HG03378 (cell line): ENCODE results near the gene HCRTR1.

Experiments used
- ATAC-seq: cut with Tn5 transposase; IDR thresholded peaks from one replicate; pipeline ENCODE4 v1.9.1; 2021; ENCODE audit warnings: mild to moderate bottlenecking, moderate library complexity; ENCODE audit not compliant: unreplicated experiment

Gene HCRTR1

DNA sequence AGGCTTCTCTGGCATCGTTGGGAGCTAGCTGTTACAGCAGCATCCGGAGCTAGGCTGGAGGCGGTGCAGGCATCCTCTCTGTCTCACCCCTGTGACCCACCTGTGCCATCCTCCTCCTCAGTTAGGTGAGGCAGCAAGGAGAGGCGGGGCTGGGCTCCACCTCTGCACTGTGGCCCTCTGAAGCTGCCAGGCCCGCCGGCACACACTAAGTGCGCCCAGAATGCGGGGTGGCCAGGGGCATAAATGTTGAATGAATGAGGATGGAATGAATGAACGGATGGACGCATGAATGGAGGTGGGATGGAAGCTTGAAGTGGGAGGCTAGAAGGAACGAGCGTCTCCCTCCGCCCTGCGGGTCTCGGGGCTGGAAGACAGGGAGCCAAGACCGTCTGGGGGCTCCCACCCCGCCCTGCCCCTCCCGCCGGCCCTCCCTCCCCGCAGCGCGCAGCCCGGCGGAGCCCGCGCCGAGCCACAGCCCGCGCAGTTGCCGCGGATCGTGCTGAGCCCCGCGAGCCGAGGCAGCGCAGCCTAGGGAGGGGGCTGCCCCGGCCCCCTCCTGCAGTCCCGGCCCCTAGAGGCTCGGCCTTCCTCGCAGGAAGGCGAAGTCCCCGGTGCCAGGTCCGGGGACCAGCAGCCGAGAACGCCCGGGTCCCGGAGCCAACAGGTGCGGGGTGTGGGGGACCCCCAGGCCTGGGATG lies at the start of gene HCRTR1:
TSS of gene HCRTR1 (plus strand) at position 472 of the 698 bp plus-strand sequence. CDS start 1,504 bp downstream, outside the sequence.
- ATAC-seq: no peak

DNA sequence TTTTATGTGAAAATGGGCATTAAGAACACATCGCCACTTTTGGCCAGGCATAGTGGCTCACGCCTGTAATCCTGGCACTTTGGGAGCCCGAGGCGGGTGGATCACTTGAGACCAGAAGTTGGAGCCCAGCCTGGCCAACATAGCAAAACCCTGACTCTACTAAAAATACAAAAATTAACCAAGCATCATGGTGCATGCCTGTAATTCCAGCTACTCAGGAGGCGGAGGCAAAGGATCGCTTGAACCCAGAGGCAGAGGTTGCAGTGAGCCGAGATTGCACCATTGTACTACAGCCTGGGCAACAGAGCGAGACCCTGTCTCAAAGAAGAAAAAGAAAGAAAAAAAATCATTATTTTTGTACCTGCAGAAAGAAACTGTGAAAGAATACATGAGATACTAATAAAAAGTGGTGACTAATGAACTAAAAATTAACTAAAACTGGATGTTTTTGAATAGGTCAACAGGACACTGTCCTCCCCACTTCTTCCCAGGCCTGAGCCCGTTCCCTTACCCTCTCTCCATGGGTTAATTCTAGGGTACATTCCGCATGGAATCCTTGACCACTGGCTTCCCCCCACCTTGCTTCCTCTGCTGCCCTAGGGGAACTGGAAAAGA lies 49.4 kb upstream of the HCRTR1 start:
- ATAC-seq: no peak

DNA sequence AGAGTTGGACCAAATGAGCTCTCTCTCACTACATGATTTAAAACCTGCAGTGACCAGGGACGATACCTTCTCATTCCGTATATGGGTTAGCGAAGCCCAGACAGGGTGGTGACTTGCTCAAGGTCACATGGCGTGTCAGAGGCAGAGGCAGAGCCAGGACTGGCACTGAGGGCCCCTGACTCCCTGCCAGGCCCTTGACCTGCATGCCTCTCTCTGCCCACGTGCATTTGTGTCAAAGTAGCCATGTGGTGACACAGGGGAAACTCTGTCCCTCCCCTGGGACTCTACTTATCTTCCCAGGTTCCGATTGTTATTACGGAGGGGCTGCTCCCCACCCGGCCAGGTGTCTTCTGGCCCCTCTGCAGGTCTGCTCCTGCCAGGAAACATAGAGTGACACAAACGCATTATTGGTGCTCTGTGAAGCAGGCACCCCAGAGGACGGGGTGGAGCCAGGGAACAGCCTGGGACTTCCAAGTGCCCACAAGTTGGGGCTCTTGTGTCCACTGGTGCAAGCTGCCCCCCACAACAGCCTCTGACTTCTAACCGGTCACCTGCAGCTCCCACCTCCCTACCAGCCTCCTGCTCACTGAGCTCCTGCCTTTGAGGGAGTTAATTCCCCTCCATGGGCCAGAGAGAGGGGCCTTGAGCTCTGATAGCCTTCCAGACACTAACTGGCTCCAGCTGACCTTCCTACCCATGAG lies 48.4 kb upstream of the HCRTR1 start:
- ATAC-seq: no peak

DNA sequence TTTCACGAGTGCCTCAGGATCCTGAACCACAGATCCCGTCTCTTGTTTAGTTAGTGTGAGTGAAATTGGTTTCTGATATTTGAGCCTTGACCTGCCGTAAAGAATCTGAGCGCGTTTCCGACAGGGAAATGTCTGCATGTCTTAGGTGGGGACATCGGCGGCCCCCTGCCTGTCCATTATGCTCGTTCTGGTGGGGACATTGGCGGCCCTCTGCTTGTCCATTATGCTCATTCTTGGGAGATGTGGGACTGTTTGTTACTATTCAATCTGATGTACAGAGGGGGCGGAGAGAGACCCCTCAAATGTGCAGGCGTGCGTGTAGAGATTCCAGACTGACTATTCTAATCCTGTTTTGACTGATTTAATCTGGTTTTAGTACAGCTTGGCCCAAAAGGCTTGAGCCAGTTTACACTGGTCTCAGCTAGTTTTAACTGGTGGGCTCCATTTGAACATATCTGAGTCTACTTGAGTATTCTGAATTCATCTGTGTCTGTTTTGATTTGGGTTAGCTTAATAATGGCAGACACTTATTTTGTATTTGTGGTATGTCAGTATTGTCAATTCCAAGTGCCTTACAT lies 47.8 kb upstream of the HCRTR1 start:
- ATAC-seq: no peak

DNA sequence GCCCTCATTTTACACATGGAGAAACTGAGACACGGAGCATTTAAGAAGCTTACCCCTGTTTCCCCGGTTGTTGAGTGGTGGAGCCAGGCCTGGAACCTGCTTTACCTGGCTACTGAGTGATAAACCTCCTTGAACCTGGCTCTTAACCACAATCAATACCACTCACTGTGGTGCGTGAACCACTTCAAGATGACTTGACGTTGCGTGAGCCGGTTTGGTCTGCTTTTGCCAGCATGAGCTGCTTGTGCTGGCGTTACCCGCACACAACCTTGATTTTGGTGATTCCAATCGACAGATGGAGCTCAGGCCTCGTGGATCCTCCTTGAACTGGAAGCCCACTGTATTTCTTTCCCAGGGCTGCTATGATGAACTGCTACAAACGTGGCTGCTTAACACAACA lies 47.3 kb upstream of the HCRTR1 start:
- ATAC-seq: no peak

DNA sequence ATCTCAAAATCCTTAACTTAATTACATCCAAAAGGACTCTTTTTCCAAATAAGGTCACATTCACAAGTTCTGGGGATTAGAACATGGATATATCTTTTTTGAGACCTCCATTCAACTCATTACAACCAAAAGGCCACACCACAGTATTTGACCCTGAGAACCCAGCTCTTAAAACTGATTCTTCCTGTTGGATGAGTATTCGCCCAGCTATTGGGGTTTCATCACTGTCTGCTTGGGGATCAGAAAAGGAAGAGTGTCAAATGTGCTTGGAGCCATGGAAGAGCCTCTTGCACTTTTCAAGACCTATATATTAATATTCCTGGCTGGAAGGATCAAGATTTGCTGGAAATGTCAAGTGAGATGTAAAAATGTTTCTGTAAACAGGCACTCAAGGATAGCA lies 46.6 kb upstream of the HCRTR1 start:
- no peak for ATAC-seq

DNA sequence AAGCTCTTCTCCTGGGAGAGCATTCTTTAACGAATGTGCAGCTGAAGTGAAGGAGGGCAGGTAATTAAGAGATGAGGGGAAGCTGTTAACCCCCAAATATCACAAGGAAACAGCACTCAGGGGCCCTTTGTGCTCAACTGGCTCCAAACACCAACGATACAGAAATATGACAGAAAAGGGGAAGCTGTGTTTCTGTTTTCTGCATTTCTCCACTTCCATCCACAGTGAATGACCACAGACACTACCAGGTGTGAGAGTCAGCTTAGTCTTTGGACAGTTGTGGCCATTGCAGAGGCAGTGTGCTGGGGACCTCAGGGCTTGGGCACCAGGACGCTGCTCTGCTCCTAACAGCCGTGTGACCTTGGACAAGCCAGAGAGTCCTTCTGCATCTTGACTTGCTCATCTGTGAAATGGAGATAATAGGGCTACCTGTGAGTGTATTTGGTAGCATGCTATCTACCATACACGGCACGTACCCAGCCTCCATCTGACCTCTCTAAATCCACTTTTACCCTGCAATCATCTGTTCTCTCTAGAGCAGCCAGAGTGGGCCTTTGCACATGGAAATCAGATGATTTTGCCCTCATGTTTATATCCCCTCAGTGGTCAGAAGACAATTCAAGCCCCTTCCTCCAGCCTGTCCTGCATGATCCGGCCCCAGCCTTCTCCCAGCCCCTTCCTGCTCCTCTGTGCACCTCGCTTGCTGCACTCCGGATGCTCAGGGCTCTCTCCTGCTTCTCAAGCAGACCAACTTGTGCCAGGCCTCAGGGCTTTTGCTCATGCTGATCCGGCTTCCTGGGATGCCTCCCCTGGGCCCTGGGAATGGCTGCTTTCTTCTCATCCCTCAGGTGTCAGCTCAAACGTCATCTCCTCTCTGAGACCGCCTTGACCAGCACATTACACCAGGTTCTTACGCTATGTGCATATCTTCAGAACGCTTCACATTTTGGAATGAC lies 45.9 kb upstream of the HCRTR1 start:
- no peak for ATAC-seq

DNA sequence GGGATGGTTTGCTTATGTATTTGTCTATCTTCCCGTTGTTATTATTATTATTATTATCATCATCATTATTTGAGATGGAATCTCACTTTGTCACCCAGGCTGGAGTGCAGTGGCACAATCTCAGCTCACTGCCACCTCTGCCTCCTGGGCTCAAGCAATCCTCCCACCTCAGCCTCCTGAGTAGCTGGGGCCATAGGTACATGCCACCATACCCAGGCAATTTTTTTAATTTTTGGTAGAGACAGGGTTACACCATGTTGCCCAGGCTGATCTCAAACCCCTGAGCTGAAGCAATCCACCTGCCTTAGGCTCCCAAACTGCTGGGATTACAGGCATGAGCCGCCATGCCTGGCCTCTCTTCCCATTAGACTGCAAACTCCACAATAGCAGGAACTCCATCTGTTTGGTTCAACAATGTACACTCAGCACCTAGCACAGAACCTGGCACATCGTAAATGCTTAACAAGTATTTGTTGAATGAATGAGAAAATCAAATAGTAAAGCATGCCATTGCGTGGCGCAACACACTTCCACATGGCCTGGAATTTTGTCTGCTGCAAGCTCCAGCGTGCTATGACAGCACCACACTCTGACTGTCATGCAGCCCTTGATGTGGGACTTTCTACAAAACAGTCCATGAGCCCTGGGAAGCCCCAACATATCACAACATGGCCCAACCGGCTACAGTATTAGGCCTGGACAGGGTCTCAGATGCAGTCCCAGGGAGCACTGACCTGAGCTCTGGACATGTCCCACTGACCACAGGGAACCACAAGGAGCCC lies 45.0 kb upstream of the HCRTR1 start:
- no peak for ATAC-seq

DNA sequence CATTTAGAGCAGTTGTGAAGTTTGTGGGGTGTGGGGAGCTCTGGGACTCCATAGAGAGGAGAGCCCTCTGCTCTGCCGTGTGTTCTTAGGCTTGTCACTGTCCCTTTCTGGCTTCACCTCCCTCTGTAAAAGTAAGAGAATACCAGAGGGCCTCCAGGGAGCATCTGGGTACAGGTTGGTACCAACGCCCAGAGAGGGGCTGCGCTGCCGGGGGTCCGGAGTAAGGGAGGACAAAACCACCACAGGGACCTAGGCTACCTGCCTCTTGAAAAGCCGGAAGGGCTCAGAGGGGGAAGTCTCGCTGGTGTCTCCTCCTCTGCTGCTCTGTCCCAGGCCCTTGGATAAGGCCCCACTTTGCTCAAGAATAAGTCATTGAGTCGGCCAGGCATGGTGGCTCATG lies 44.2 kb upstream of the HCRTR1 start:
- no peak for ATAC-seq

DNA sequence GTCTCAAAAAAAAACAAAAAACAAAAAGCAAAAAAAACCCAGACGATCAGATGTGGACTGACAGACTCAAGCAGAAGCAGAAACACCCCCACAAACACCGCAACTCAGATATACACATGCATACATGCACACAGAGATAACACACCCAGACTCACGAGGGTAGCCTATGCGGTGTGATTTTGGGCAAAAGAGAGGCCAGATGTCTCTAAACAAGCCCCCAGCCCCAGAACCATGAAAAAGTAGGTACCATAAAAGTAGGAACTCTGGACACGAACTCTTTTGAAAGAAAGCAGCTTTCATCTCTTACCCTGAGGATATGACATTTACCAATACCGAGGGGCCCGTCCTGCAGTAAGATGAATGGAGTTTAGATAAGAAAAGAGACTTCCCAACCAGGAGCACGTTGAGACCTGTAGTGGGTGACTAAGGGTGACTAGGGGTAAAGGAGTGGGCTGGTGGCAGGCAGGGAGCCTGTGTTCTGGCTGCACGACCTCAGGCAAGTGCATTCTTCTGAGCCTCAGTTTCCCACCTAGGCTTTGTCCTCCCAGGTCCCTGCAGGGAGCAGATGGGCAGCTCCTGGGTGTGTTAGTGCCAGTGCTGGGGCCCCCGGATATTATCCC lies 42.6 kb upstream of the HCRTR1 start:
- ATAC-seq: no peak

DNA sequence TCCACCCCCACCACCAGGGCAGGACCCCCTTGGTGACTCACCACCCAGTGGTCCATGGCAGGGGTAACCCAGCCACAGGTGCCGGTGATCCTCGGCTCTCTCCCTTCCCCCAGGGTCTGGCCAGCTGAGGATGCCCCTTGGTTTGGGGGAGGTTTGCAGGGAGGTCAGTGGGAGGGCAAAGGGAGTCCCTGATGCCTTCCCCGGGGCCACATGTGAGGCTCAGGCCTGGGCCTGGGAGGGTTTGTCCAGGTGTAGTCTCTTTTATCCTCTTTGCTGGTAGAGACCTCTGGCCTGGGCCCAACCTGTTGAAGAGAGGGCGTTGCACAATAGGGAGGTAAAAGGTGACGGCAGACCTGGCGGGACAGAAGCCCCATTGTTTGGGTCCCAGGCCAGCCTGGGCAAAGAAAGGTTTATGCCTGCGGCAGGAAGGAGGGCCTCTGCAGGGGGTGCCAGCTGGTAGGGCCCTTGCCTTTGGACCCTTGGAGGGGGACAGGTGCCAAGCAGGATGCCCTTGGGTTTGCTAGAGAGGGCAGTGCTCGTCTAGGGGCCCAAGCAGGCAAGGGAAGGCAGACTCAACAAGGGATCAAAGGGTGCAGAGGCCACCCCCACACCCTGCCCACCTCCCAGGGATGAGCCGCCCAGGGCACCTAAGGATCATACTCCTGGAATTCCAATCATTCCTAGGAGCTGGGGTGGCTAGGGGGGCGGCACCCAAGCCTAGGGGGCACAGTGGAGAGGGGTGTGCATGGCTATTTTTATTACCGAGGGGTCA lies 41.9 kb upstream of the HCRTR1 start:
- ATAC-seq: no peak

DNA sequence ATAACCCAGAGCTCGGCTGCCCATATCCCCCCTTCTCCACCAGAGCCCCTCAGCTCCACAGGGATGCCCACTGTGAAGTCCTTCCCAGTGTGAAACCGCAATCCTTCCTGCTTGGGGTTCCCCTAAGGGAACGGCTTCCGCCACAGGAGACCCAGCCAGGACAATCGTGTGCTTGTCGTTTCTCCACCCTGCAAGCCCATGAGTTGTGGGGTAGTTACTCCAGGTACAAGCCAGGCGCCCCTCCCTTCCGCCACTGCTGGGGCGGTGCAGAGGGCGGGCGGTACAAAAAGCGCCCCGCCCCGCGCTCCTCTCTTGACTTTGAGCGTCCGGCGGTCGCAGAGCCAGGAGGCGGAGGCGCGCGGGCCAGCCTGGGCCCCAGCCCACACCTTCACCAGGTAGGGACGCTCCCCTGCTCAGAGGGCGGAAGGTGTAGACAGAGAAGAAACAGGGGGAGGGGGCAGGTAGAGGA lies 41.3 kb upstream of the HCRTR1 start, which contains the start of gene TINAGL1:
TSS of gene TINAGL1 (plus strand) at position 315 of the 469 bp plus-strand sequence. CDS start 634 bp downstream, outside the sequence.
- ATAC-seq: no peak

DNA sequence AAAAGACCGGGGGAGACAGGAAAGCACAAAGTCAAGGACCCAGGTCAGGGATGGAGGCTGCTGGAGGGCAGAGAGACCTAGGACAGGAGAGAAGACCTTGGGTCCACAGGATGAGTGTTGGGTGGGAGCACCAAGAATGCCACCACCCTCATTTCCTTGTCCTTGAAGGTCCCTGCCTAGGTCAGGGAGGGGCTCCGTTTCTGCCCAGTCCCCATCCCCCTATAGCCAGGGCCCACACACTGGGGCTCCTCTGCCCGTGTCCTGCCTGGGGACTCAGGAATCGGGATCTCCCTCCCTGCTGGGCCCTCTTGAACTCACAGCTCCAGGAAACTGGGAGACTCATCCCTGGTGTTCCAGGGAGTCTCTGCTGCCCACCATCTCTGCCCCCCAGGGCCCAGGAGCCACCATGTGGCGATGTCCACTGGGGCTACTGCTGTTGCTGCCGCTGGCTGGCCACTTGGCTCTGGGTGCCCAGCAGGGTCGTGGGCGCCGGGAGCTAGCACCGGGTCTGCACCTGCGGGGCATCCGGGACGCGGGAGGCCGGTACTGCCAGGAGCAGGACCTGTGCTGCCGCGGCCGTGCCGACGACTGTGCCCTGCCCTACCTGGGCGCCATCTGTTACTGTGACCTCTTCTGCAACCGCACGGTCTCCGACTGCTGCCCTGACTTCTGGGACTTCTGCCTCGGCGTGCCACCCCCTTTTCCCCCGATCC lies 40.6 kb upstream of the HCRTR1 start:
- no peak for ATAC-seq

DNA sequence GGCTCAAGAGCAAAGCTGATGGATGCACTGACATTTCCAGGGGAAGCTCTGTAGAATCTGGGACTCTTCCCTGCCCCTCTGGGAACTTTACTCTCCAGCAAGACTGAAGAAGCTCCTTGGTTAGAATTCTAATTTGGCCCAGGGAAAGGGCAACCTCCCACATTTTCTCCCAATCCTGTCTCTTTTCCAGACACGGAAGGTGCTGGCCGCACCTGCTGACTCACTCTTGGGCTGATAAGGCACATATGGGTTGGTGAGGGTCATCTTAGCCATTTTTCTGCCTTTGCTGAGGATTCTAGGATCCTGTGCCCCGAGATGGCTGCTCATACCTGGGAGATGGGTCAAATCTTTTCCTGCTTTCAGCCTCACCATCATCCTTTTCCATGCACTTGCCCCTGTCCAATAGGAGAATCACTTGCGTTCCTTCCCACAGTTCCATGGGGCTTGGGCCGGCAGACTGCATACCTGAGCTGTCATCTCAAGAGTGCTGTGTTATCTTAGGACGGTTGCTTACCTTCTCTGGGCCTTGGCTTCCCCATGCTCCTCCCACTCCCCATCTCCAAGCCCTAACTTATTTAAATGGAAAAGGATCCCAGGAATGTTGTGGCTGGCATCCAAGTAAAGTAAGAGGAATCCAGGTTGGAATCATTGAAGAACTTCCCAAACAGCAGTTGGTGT lies 39.8 kb upstream of the HCRTR1 start:
- ATAC-seq: no peak

DNA sequence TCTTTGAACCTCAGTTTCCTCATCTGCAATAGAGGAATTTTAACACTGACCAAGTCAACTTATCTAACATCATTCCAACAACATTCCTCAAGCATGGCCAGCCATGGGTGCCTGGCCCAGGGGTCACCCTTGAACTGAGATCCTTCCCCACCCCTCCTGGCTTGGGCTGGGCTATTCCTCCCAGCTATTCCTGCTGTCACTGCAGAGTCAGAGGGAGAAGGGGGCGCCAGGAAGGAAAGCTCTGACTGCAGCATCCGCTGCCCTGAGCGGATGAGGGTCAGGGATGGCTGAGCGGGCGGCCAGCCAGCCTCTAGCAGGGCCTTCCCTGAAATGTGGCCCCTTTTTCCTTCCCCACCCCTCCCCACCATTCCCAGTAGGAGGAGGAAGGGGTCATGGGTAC lies 38.1 kb upstream of the HCRTR1 start:
- ATAC-seq: no peak

DNA sequence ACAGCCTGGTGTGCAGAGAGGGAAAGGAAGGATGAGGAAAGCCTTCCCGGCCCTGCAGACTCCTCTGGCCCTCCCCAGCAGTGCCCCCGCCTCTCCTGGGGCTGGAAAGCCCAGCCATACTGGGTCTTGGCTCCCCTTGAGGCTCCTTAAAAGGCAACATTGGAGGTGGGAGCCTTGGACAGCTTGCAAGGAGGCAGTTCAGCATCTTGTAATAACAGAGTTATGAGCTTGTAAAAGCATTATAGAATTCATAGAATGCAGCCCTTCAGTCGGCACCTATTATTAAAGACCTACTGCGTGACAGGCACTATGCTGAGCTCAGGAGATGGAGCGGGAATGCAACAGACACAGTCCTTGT lies 37.0 kb upstream of the HCRTR1 start:
- ATAC-seq: no peak

DNA sequence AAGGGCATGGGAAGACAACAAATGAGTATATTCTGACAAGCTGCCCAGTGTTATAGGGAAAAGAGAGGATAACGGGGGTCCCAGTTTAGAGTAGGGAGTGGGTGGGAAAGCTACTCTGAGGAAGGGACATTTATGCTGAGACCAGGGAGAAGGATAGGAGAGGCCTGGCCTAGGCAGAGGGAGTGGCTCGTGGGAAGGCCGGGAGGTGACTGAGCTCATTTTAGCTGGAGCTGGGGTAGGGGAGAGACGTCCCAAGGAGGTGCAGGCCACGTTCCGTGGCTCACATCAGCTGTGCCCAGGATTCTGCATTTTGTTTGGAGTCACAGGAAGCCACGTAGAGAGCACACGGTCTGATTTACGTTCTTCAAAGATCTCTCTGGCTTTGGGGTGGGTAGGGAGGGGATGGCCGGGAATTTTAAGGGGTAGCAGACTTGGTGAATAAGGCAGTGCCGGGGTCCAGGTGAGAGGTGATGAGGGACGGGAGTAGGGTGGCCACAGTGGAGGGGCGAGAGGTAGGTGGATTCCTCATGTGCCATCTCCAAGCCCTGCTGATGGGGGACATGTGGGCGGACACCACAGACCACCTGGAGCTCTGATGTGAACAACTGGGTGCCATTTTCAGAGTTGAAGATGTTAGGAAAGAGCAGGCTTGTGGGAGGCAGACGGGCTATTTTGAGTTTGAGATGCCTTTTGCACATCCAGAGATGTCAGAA lies 36.4 kb upstream of the HCRTR1 start:
- no peak for ATAC-seq
